Panc1 (cell line): ENCODE results near the gene ABCC8. TPM values are rescaled to one million over a fixed set of nuclear protein-coding genes. Genes with fewer than 3 reads are reported as not detected.
A peak's percentile ranks its signal among the peaks of the same experiment; 100 is the strongest.

Experiments
- ATAC-seq: fragments of 200-7000 bp; cut with Tn5 transposase; 2 replicates; pipeline ENCODE4 v1.9.1; 2020; ENCODE audit warnings: mild to moderate bottlenecking, moderate library complexity
- BruUV-seq: library from RNA; stranded (reverse); fragments of 400-500 nt; replicated peaks from 2 replicates; lab custom pipeline; 2021; lab: Mats Ljungman, UMichigan
- CTCF ChIA-PET: fragments of 300-600 bp; sonication (Branson Sonifier 250); formaldehyde crosslinking; loops from one replicate; lab custom pipeline; 2022; ENCODE audit warnings: antibody characterized with exemption; lab: Charles Lee
- POLR2A ChIA-PET: fragments of 300-600 bp; sonication (Branson Sonifier 250); formaldehyde crosslinking; loops from one replicate; lab custom pipeline; 2022; ENCODE audit warnings: antibody characterized with exemption; lab: Charles Lee
- DNase-seq: peaks from one replicate; pipeline ENCODE4 v3.0.0-alpha.2; 2010; ENCODE audit warnings: low read depth, low spot score
- H3K27ac ChIP-seq: 2 replicates; pipeline ENCODE4 v1.5.1; 2011; ENCODE audit warnings: mild to moderate bottlenecking, low read length, inconsistent platforms
- H3K27me3 ChIP-seq: fragments of 200-500 bp; sonication (Bioruptor generic); 2 replicates; pipeline ENCODE4 v1.6.0; 2014; ENCODE audit warnings: low read length, inconsistent platforms; ENCODE audit not compliant: control insufficient read depth, insufficient read depth
- H3K36me3 ChIP-seq: fragments of 200-500 bp; sonication (Bioruptor generic); 2 replicates; pipeline ENCODE4 v1.5.1; 2014; ENCODE audit warnings: inconsistent platforms, mild to moderate bottlenecking, low read length, moderate library complexity; ENCODE audit not compliant: control insufficient read depth, insufficient read depth
- H3K4me1 ChIP-seq: 2 replicates; pipeline ENCODE4 v1.5.1; 2011; ENCODE audit warnings: inconsistent platforms, mild to moderate bottlenecking, low read length, moderate library complexity; ENCODE audit not compliant: control insufficient read depth, insufficient read depth
- H3K4me3 ChIP-seq, 2 experiments: 2 replicates each; pipeline ENCODE4 v1.5.1; 2011 to 2012; ENCODE audit warnings: low read depth in 2 of 2, low read length in 2 of 2, mild to moderate bottlenecking in 2 of 2, inconsistent platforms in 1 of 2, moderate library complexity in 1 of 2
- H3K9me3 ChIP-seq: fragments of 200-500 bp; sonication (Bioruptor generic); 2 replicates; pipeline ENCODE4 v1.5.1; 2014; ENCODE audit warnings: low read depth, mild to moderate bottlenecking, inconsistent platforms, low read length, moderate library complexity; ENCODE audit not compliant: control insufficient read depth, insufficient read depth
- POLR2AphosphoS5 ChIP-seq: IDR thresholded peaks from 2 replicates; pipeline ENCODE4 v1.6.1; 2012; ENCODE audit warnings: mild to moderate bottlenecking, low read depth, low read length, moderate library complexity
- SIN3A ChIP-seq: IDR thresholded peaks from 2 replicates; pipeline ENCODE4 v1.6.1; 2012; ENCODE audit warnings: low read depth, mild to moderate bottlenecking, low read length, moderate library complexity, borderline replicate concordance; ENCODE audit not compliant: insufficient read depth
- TCF7L2 ChIP-seq: IDR thresholded peaks from 2 replicates; pipeline ENCODE4 v1.6.1; 2011; ENCODE audit warnings: mild to moderate bottlenecking, low read depth, low read length, inconsistent platforms
- in situ Hi-C: cut with HindIII; loops from 2 replicates; pipeline ENCODE4 v1.10.0; 2016; ENCODE audit warnings: low sequenced_read_pairs, low pct_unique_long_range_greater_than_20kb
- intact Hi-C: fragments of 100-400 bp; cut with micrococcal nuclease; formaldehyde crosslinking; loops from one replicate; pipeline ENCODE4 v1.10.0; 2022; ENCODE audit not compliant: unreplicated experiment
- total RNA-seq: library from RNA; stranded (reverse); gene quantifications from one replicate; pipeline ENCODE4 v1.2.1, GENCODE V29; 2021; ENCODE audit not compliant: unreplicated experiment
- TF ChIP-seq, protein P1 (sequence below): fragments of 450-650 bp; IDR thresholded peaks from 2 replicates; pipeline ENCODE4 v1.5.1; 2017; ENCODE audit warnings: mild to moderate bottlenecking
- TF ChIP-seq, protein P2 (sequence below), 2 experiments: IDR thresholded peaks; 2 replicates each; pipeline ENCODE4 v1.6.1; 2011 to 2012; ENCODE audit warnings: low read depth in 2 of 2, control low read depth in 1 of 2, low read length in 1 of 2, mild to moderate bottlenecking in 1 of 2, moderate library complexity in 1 of 2; ENCODE audit not compliant: insufficient read depth in 1 of 2

The ABCC8 gene
- total RNA-seq, 1 experiment from 2014 or later: 0.18 TPM

DNA sequence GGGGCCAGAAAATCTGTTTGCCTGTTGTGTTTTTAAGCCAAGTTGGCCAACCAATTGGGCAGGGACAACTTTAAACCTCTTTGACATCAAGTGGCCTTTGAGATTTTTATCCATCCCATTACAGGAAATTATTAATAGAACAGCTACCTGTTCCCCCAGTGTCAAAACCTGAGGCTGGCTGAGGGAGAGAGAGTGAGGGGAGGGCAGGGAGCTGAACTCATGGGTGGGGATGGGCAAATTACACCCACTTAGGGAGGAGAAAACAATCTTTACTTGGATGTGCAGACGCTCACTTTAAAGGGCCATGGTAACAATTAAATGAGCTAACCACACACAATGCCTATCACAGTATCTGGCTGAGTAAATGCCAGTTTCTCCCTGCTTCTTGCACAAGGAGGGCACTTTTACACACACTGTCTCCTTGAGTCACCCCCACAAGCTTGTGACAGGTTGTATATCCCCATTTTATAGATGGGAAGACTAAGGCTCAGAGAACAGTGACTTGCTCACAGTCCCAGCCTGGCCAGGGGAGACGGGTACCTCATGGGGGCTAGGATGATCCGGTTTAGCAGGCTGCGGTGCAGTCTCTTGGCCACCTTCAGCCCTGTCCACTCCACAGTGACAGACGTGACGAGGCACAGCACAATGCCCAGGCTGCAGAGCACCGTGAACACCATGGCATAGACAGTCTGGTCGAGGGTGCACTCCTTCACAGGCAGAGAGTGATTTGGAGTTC is 70.4 kb downstream of the ABCC8 start:
- in situ Hi-C loops: no loop called here
- TF ChIP-seq, protein P1, sequence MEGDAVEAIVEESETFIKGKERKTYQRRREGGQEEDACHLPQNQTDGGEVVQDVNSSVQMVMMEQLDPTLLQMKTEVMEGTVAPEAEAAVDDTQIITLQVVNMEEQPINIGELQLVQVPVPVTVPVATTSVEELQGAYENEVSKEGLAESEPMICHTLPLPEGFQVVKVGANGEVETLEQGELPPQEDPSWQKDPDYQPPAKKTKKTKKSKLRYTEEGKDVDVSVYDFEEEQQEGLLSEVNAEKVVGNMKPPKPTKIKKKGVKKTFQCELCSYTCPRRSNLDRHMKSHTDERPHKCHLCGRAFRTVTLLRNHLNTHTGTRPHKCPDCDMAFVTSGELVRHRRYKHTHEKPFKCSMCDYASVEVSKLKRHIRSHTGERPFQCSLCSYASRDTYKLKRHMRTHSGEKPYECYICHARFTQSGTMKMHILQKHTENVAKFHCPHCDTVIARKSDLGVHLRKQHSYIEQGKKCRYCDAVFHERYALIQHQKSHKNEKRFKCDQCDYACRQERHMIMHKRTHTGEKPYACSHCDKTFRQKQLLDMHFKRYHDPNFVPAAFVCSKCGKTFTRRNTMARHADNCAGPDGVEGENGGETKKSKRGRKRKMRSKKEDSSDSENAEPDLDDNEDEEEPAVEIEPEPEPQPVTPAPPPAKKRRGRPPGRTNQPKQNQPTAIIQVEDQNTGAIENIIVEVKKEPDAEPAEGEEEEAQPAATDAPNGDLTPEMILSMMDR: no peak
- no peak for TF ChIP-seq SIN3A
- TF ChIP-seq, protein P2, sequence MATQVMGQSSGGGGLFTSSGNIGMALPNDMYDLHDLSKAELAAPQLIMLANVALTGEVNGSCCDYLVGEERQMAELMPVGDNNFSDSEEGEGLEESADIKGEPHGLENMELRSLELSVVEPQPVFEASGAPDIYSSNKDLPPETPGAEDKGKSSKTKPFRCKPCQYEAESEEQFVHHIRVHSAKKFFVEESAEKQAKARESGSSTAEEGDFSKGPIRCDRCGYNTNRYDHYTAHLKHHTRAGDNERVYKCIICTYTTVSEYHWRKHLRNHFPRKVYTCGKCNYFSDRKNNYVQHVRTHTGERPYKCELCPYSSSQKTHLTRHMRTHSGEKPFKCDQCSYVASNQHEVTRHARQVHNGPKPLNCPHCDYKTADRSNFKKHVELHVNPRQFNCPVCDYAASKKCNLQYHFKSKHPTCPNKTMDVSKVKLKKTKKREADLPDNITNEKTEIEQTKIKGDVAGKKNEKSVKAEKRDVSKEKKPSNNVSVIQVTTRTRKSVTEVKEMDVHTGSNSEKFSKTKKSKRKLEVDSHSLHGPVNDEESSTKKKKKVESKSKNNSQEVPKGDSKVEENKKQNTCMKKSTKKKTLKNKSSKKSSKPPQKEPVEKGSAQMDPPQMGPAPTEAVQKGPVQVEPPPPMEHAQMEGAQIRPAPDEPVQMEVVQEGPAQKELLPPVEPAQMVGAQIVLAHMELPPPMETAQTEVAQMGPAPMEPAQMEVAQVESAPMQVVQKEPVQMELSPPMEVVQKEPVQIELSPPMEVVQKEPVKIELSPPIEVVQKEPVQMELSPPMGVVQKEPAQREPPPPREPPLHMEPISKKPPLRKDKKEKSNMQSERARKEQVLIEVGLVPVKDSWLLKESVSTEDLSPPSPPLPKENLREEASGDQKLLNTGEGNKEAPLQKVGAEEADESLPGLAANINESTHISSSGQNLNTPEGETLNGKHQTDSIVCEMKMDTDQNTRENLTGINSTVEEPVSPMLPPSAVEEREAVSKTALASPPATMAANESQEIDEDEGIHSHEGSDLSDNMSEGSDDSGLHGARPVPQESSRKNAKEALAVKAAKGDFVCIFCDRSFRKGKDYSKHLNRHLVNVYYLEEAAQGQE (IDR thresholded peaks at IDR 0.05; ENCODE audit: insufficient read depth in 1 of 2, low read depth in 2 of 2, low read length in 1 of 2): no peak
- TF ChIP-seq POLR2AphosphoS5: no peak
- TF ChIP-seq TCF7L2: no peak
- Histone ChIP-seq H3K27me3 (no peaks in the 10 kb centered on the region), H3K4me1 (peaks cover 6% of the 10 kb centered on the region; the same call in 1 of the 2 replicates), H3K27ac (no peak overlapping the region), H3K36me3 (no peaks in the 10 kb centered on the region), H3K9me3 (no peaks in the 10 kb centered on the region), H3K4me3 (no peak overlapping the region)
- intact Hi-C loops: no loop called here
- ATAC-seq: no peak
- CTCF ChIA-PET: no interaction called here
- no TSS peak for BruUV-seq
- POLR2A ChIA-PET: no interaction called here
- no peak for DNase-seq

DNA sequence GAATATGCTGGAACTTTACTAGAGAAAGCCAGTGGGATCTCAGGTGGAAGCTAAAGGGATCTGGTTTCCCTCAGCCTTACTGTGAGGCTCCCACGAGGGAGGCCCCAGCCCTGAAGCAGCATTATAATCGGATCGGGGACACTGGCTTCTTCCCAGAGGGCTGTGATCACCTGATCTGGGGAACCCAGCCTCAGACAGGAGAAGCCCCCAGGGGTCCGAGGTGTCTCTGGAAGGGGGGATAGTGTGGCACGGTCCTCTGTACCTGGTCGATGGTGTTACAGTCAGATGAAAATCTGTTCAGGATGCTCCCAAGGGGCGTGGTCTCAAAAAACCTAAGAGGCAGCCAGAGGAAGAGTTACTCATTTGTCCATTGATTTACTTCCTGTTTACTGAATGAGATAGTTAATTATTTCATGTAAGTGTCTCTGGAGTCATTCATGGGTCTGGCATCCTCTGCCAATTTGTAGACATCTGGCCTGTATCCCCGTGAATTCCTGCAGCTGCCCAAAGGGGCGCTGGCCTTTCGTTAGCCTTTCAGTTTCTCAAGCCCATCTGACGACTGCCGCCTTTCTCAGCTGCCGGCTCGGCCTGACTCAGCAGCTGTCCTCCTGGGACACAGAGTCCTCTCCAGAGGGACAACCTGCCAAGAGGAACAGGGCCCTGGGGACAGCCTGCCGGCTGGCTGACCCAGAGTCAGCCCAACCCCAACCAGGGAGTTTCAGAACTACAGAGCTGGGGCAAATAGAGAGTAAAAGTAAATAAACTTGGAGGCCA is 71.2 kb downstream of the ABCC8 start:
- Histone ChIP-seq H3K36me3 (no peaks in the 10 kb centered on the region), H3K9me3 (no peaks in the 10 kb centered on the region), H3K27me3 (no peaks in the 10 kb centered on the region), H3K27ac (peak overlapping the region; percentile 29; the same call in 1 of the 2 replicates), H3K4me3 (no peak overlapping the region), H3K4me1 (peaks cover 6% of the 10 kb centered on the region; the same call in 1 of the 2 replicates)
- TF ChIP-seq, protein P2 (IDR thresholded peaks at IDR 0.05; ENCODE audit: insufficient read depth in 1 of 2, low read depth in 2 of 2, low read length in 1 of 2): no peak
- TF ChIP-seq SIN3A (no peak), TCF7L2 (no peak), POLR2AphosphoS5 (no peak)
- TF ChIP-seq, protein P1: no peak
- in situ Hi-C loops (no loop called here), intact Hi-C loops (no loop called here)
- POLR2A ChIA-PET: no interaction called here
- peak; percentile 70 for ATAC-seq
- no peak for DNase-seq
- CTCF ChIA-PET: no interaction called here
- BruUV-seq: no TSS peak
